GM12892 (cell line): ENCODE measurements around the gene NRXN2.

Experiments
- POLR2A ChIP-seq: IDR thresholded peaks from 2 replicates; pipeline ENCODE4 v1.6.1; 2011; ENCODE audit warnings: low read depth, low read length, control low read depth
- TAF1 ChIP-seq: IDR thresholded peaks from 2 replicates; pipeline ENCODE4 v1.6.1; 2011; ENCODE audit warnings: low read depth, mild to moderate bottlenecking, control low read depth, low read length, borderline replicate concordance

DNA sequence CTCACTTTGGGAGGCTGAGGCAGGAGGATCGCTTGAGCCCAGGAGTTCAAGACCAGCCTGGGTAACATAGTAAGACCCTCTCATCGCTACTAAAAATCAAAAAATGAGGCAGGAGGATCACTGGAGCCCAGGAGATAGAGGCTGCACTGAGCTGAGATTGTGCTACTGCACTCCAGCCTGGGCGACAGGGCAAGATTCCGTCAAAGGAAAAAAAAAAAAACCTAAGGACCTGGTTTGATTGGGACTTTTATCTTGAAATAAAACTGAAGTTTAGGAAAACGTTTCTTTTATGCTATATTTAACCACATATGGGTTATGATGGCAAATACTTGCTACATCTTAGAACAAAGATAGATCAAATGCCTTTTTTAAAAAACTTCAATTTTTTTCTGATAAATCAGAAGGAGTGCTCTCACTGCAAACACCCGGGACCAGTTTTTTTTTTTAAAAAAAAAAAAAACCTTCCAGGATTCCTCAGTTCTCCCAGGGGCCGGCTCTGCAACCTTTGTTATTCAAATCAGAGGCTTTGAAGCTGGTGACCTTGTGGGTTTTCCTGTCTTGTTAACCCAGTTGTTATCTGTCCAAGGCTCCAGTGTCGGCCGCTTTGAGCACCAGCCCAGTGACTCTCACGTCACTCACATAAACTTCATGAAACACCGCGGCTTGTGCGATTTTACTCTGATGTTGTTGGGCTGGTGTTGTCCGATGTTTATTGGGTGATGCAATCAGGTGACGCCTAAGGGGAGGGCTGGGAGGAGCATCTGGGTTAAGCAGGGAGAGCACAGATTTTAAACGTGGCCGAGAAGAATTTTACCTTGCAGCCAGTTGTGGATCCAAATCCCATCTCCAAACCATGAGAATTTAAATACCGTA, 156.7 kb downstream of the NRXN2 start:
- no peak for TF ChIP-seq POLR2A
- TF ChIP-seq TAF1, result no peak
